IPS-20b (cell line): ENCODE data around the gene OR9I1.

Experiments
- H3K27ac ChIP-seq: one replicate; pipeline ENCODE4 v1.5.1; 2013; ENCODE audit warnings: low read length
- H3K27me3 ChIP-seq: 2 replicates; pipeline ENCODE4 v1.6.1; 2013; ENCODE audit warnings: mild to moderate bottlenecking, low read length, inconsistent platforms; ENCODE audit not compliant: insufficient read depth
- H3K36me3 ChIP-seq: 2 replicates; pipeline ENCODE4 v1.6.1; 2013; ENCODE audit warnings: low read depth, mild to moderate bottlenecking, inconsistent platforms, low read length, moderate library complexity; ENCODE audit not compliant: insufficient read depth
- H3K4me1 ChIP-seq: 2 replicates; pipeline ENCODE4 v1.6.1; 2013; ENCODE audit warnings: mild to moderate bottlenecking, control low read depth, inconsistent platforms, low read length, moderate library complexity; ENCODE audit not compliant: insufficient read depth
- H3K4me3 ChIP-seq: 2 replicates; pipeline ENCODE4 v1.5.1; 2013; ENCODE audit warnings: mild to moderate bottlenecking, low read length, inconsistent platforms
- H3K9ac ChIP-seq: 2 replicates; pipeline ENCODE4 v1.6.1; 2013; ENCODE audit warnings: low read depth, mild to moderate bottlenecking, inconsistent platforms, low read length, moderate library complexity
- H3K9me3 ChIP-seq: 2 replicates; pipeline ENCODE4 v1.6.1; 2013; ENCODE audit warnings: mild to moderate bottlenecking, low read depth, low read length, inconsistent platforms; ENCODE audit not compliant: insufficient read depth

OR9I1 gene, protein sequence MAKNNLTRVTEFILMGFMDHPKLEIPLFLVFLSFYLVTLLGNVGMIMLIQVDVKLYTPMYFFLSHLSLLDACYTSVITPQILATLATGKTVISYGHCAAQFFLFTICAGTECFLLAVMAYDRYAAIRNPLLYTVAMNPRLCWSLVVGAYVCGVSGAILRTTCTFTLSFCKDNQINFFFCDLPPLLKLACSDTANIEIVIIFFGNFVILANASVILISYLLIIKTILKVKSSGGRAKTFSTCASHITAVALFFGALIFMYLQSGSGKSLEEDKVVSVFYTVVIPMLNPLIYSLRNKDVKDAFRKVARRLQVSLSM

DNA sequence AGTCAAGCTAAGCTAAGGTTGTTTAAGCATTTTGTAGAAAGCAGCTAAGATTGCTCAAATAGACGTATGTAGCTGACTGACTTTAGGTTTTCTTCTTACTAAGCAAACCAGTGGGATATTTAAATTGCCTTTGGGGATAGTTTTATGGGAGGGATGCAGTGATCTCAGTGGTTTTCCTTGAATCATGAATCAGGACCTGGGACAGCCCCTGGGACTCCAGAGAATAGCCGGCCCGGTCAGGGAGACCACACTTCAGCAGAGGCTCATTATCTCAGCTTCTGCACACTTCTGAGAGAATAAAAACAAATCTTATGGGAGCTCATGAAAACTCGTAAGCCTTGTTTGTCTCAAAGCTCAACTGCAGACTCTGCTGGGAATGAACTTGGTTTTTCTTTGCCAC is at the start of gene OR9I1:
OR9I1 (minus strand) TSS at position 62 of the 400 bp plus-strand sequence. CDS start 6,086 bp downstream, outside the sequence.
- Histone ChIP-seq H3K36me3 (no peaks in the 10 kb centered on the region), H3K9ac (no peak within 1 kb of the TSS), H3K4me1 (no peaks in the 10 kb centered on the region), H3K9me3 (no peaks in the 10 kb centered on the region), H3K27ac (no peak within 1 kb of the TSS), H3K27me3 (no peaks in the 10 kb centered on the region), H3K4me3 (no peak within 1 kb of the TSS)

DNA sequence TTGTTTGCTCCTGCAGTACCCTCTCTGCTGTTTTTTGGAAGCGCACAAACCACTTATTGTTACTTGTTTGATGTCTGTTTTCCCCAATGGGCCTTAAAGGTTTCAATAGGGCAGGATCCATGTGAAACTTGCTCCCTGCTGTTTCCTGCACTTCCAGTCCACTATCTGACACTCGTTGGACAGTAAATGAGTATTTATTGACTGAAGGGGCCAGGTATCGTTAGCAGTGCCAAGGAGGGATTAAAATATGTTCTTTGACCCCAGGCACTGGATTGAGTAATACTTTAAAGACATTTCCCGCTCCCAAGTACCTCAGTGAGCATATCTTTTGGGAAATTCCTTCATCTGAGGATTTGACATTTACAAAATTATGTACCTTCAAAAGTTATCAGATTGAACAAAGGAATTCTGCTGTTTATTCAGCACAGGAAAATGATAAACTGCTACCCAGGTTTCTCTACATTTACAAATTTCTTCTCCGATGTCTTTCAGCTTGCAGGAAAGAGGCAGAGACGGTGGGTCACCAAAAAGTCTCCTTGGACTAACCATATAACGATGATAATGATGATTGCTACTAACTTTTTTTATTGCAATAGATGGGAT is 40.3 kb upstream of the OR9I1 start:
- Histone ChIP-seq H3K9ac (no peak overlapping the region), H3K4me1 (no peaks in the 10 kb centered on the region), H3K27ac (no peak overlapping the region), H3K9me3 (no peaks in the 10 kb centered on the region), H3K27me3 (no peaks in the 10 kb centered on the region), H3K4me3 (no peak overlapping the region), H3K36me3 (no peaks in the 10 kb centered on the region)

DNA sequence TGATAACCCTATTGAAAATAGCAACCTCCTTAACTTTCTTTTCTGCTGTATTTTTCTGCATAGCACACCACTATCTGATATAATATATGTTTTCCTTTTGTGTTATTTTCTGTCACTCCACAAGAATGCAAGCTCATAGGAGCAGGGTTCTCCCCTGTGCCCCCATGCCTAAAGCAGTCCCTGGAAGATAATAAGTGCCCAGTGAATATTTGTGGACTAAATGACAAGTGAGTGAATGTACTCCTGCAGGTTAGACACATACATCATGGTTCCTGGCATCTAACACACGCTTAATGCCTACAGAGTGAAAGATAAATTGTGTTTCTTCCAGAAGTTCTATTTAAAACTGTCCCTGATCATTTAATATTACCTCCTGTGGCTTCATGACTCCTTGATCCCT is 39.7 kb upstream of the OR9I1 start:
- no peaks in the 10 kb centered on the region for H3K27me3 ChIP-seq
- no peaks in the 10 kb centered on the region for H3K9me3 ChIP-seq
- H3K27ac ChIP-seq, result no peak overlapping the region
- no peaks in the 10 kb centered on the region for H3K4me1 ChIP-seq
- H3K4me3 ChIP-seq, result no peak overlapping the region
- H3K9ac ChIP-seq, result no peak overlapping the region
- H3K36me3 ChIP-seq, result no peaks in the 10 kb centered on the region

DNA sequence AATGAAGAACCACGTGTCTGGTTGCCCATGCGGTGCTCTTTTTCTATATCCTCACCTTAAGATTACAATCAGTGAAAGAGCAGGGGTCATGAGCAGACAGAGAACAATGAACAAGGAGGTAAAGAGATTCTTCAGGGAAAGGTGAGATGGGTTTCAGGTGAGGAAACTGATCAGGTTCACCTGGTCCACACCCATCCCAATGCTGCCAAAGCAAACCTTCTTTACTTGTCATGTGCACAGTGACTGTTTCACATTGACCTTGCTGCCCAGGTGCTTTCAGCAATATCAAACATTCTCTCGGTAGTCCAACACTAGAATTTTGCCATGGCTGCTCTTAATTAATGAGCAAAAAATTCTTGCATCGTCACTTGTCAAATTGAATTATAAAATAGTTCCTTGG is 39.1 kb upstream of the OR9I1 start:
- H3K36me3 ChIP-seq, result no peaks in the 10 kb centered on the region
- no peak overlapping the region for H3K4me3 ChIP-seq
- H3K9me3 ChIP-seq, result no peaks in the 10 kb centered on the region
- no peaks in the 10 kb centered on the region for H3K4me1 ChIP-seq
- no peak overlapping the region for H3K27ac ChIP-seq
- H3K9ac ChIP-seq, result no peak overlapping the region
- H3K27me3 ChIP-seq, result no peaks in the 10 kb centered on the region

DNA sequence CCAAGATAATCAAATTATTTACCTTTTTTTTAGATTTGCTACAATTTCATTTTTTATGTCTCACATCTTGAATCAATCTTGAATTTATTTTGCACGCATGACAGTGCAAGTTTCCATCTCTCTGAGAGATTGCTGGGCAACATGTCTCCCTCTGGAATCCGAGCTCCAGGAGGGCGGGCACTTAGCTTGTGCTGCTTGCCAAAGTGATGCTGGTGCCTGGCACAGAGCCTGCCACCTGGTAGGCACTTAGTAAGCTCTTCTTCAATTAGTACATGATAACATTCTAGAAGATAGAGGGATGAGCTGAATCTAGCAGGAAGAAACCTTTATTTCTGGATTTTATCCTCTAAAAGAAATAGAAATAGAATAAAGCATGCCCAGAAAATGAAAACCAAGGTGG is 27.5 kb upstream of the OR9I1 start:
- no peak overlapping the region for H3K4me3 ChIP-seq
- H3K4me1 ChIP-seq, result no peaks in the 10 kb centered on the region
- no peaks in the 10 kb centered on the region for H3K36me3 ChIP-seq
- H3K9ac ChIP-seq, result no peak overlapping the region
- no peaks in the 10 kb centered on the region for H3K9me3 ChIP-seq
- no peaks in the 10 kb centered on the region for H3K27me3 ChIP-seq
- H3K27ac ChIP-seq, result no peak overlapping the region

DNA sequence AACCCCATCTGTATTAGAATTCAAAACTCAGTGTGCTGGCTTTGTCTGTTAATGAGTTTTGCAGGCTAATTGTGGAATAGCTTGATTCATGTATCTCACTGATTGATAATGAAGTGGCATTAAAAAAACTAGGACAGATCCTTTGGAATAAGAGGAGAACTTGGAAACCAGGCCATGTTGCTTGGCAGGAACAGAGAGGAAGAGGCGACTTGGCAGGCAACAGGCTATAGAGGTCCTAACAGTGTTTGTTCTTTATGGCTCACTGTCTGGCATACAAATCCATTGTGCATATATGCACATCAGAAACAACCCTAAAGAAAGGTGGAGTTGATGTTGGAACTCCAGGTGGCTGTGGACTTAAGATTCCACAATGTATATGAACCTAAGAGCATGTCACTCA is 17.4 kb upstream of the OR9I1 start:
- Histone ChIP-seq H3K9me3 (no peaks in the 10 kb centered on the region), H3K9ac (no peak overlapping the region), H3K4me3 (no peak overlapping the region), H3K27me3 (no peaks in the 10 kb centered on the region), H3K27ac (no peak overlapping the region), H3K36me3 (no peaks in the 10 kb centered on the region), H3K4me1 (no peaks in the 10 kb centered on the region)

DNA sequence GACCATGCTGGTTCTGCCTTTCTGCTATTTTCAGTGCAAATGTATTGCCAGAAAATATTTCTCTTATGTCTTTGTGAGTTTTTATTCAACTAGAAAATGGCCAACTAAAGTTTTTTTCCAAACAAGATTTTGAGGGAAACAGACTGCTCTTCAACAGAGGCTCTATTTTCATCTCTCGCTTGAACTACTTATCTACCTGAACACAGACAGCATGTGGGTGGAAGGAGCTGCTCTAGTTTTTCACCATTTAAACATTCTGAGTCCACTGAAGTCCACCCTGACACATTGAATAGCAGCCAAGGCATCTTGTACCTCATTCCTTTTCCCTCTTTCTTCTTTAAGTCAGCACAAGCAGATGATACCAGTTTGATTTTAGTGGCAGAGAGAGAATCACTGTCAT is 9.8 kb upstream of the OR9I1 start:
- Histone ChIP-seq H3K4me3 (no peak overlapping the region), H3K36me3 (no peaks in the 10 kb centered on the region), H3K4me1 (no peaks in the 10 kb centered on the region), H3K27me3 (no peaks in the 10 kb centered on the region), H3K9ac (no peak overlapping the region), H3K9me3 (no peaks in the 10 kb centered on the region), H3K27ac (no peak overlapping the region)

DNA sequence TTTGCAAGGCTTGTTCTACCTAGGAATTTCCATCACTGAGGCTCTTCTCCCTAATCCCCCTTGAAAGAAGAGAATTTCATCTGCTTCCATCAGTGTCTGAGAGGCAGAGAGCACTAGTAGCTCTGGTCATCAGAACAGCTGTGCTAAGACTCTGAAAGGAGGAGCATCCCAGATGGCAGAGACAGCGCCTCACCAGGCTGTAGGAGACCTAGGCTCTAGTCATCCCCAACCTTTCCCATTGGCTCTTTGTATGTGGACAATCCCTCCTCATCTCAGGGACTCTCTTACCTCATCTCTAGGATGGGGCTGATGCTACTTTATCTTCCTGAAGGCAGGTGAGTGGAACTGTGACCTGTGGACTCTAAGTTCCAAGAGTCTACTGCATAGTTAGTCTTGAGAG is 8.8 kb upstream of the OR9I1 start:
- Histone ChIP-seq H3K9ac (no peak overlapping the region), H3K36me3 (no peaks in the 10 kb centered on the region), H3K4me1 (no peaks in the 10 kb centered on the region), H3K27me3 (no peaks in the 10 kb centered on the region), H3K4me3 (no peak overlapping the region), H3K9me3 (no peaks in the 10 kb centered on the region), H3K27ac (no peak overlapping the region)

DNA sequence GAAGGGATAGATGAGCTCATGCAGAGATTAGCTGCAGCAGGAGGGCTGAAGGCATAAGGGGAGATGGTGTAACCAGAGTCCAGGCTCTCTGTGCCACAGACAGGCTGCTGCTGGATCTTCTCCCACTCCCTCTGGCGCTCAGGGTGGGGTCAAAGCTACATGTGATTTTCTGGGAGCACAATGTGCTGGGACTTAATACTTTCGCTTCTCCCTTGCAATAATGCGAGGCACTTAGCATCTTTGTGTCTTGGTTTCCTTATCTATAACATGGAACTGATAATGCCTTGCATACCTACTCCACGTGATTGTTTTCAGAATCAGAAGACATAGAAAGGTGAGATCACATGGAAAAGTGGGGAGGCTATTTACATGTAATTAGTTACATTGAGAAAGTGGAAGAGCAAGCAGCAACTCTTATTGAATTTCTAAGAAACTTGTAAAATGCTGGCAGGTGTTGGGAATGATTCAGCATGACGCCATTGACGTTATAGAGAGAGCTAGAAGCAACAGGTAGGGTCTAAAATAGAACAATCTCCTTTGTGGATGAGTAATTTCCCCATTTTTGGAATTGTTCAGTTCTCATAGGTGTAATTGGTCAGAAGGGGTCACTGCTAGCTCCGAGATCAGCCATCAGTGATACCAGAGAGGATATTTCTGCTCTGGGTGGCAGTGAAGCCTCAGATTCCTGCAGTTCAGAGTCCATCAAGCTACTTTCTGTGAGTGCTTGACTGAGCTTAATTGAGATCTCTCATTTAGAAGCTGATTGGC is 8.2 kb upstream of the OR9I1 start:
- H3K4me3 ChIP-seq, result no peak overlapping the region
- H3K9ac ChIP-seq, result no peak overlapping the region
- no peaks in the 10 kb centered on the region for H3K9me3 ChIP-seq
- H3K27me3 ChIP-seq, result no peaks in the 10 kb centered on the region
- H3K36me3 ChIP-seq, result no peaks in the 10 kb centered on the region
- H3K4me1 ChIP-seq, result no peaks in the 10 kb centered on the region
- H3K27ac ChIP-seq, result no peak overlapping the region

DNA sequence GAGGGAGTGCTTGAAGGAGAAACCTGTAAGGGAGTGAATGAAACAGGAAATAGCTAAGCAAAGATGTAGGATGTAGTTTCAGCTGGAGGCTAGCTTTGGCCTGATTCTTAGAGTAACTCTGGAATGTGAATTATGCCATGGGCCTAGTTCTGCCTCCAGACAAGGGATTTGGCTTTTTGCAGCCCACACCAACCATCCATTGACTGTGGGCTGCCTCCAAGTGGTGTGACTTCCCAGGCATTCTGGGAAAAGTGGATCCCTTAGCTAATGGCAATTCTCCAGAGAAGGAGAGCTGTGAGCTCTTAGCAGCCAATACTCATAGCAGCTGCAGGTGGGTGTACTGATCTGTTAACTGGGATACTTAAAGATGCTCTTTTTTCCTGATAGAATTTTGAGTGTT is 2.0 kb upstream of the OR9I1 start:
- H3K4me3 ChIP-seq, result no peak overlapping the region
- no peak overlapping the region for H3K9ac ChIP-seq
- H3K27ac ChIP-seq, result no peak overlapping the region
- no peaks in the 10 kb centered on the region for H3K27me3 ChIP-seq
- H3K4me1 ChIP-seq, result no peaks in the 10 kb centered on the region
- no peaks in the 10 kb centered on the region for H3K36me3 ChIP-seq
- H3K9me3 ChIP-seq, result no peaks in the 10 kb centered on the region

DNA sequence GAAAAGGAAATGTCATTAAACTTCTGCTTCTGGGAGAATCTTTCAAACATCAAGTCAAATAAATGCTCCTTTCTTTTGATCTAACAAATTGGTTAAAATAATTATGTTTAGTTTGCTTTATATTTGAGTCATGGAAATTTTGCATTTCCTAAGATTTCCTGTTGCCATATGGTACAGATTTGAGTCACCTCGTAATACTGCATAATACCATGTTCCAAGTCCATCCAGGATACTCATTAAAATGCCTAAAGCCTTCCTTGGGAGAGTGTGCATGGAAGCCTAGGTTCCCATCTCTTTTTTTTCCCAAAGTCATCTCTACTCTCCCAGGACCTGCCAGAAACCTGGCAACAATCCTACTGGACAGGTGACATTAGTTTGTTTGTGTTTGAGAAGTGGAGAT is 4.2 kb downstream of the OR9I1 start:
- H3K4me3 ChIP-seq, result no peak overlapping the region

DNA sequence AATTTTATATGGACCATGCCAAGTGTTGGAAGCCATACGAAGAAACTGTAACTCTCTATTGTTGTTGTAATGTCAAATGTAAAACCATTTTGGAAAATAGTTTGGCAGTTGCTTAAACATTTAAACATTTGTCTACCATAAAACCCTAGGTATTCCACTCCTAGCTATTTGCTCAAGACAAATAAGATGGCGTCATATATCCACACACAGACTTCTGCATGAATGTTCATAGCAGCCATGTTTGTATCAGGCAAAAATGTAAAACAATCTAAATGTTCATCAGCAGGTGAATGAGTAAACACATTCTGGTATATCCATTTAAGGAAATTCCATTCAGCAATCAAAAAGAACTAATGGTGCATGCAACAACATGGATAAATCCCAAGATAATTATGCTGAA is 27.9 kb downstream of the OR9I1 start:
- no peaks in the 10 kb centered on the region for H3K4me1 ChIP-seq
- H3K36me3 ChIP-seq, result no peaks in the 10 kb centered on the region
- H3K9ac ChIP-seq, result no peak overlapping the region
- no peaks in the 10 kb centered on the region for H3K27me3 ChIP-seq
- no peak overlapping the region for H3K27ac ChIP-seq
- no peak overlapping the region for H3K4me3 ChIP-seq
- H3K9me3 ChIP-seq, result no peaks in the 10 kb centered on the region

More for the DNA sequence above, 4.2 kb downstream of the OR9I1 start:
- no peak overlapping the region for H3K9ac ChIP-seq
- H3K27me3 ChIP-seq, result no peaks in the 10 kb centered on the region
- H3K4me1 ChIP-seq, result no peaks in the 10 kb centered on the region
- H3K9me3 ChIP-seq, result no peaks in the 10 kb centered on the region
- H3K27ac ChIP-seq, result no peak overlapping the region
- H3K36me3 ChIP-seq, result no peaks in the 10 kb centered on the region
